ENCODE data around the gene ZBTB7C. TPM values are rescaled to one million over a fixed set of nuclear protein-coding genes. Genes with fewer than 3 reads are reported as not detected.

Gene ZBTB7C
- total RNA-seq, 1 experiment from 2014 or later, result 0.33 TPM

DNA sequence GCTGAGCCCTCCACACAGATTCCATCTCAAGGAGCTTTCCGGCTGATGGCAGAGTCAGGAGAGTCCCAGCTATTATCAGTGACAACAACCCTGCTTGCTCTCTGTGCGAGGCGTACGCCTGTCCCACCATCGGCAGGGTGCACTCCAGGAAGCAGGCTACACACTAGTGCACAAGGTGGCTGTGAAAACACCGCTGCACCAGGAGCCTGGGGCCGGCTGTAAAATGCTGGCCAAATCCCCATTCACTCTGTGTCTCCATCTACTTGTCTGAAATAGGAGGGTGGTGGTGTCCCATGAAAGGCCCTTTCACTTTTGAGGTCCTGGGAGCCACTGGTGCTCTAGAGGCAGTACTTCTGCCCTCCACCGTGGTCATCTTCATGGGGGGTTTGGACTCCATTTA is 295.5 kb downstream of the ZBTB7C start:
- WGBS (ENCODE audit: extremely low coverage, insufficient read length, low lambda C conversion rate), result no CpG with 5 or more reads among the region's 8 CpGs
- no peaks in the 10 kb centered on the region for H3K36me3 Mint-ChIP-seq (ENCODE audit: insufficient read depth in 1 of 3, low read depth in 3 of 3)

More for the DNA sequence above, 295.5 kb downstream of the ZBTB7C start:
- H2BK5ac ChIP-seq (ENCODE audit: insufficient read length, low read length), result no peak overlapping the region
- no peak overlapping the region for H4K91ac ChIP-seq (ENCODE audit: insufficient read length, low read depth, low read length)
- H3K4me1 Mint-ChIP-seq, result peaks cover 22 to 27% of the 10 kb centered on the region in 2 experiments
- H3K27me3 ChIP-seq (ENCODE audit: insufficient read depth, low read length), result no peaks in the 10 kb centered on the region; the same call in 1 of the 2 replicates
- no peak overlapping the region for H3K27ac Mint-ChIP-seq
- no peak overlapping the region for H3K18ac ChIP-seq (ENCODE audit: insufficient read length, low read depth, low read length)
- no peaks in the 10 kb centered on the region for H3K79me1 ChIP-seq (ENCODE audit: insufficient read depth, low read depth, low read length, poor library complexity, severe bottlenecking)
- no peak overlapping the region for H2BK20ac ChIP-seq (ENCODE audit: low read depth, low read length, poor library complexity, severe bottlenecking)
- DNase-seq, result no peak
- no peak overlapping the region for H2BK15ac ChIP-seq (ENCODE audit: low read depth, low read length)
- H3K4me1 ChIP-seq (ENCODE audit: insufficient read depth, low read length), result peaks cover 5% of the 10 kb centered on the region; the same call in 1 of the 2 replicates
- H3K4ac ChIP-seq (ENCODE audit: low read depth, low read length), result no peak overlapping the region
- H3K56ac ChIP-seq (ENCODE audit: insufficient read length, low read depth, low read length), result no peak overlapping the region
- TF ChIP-seq, protein P1, sequence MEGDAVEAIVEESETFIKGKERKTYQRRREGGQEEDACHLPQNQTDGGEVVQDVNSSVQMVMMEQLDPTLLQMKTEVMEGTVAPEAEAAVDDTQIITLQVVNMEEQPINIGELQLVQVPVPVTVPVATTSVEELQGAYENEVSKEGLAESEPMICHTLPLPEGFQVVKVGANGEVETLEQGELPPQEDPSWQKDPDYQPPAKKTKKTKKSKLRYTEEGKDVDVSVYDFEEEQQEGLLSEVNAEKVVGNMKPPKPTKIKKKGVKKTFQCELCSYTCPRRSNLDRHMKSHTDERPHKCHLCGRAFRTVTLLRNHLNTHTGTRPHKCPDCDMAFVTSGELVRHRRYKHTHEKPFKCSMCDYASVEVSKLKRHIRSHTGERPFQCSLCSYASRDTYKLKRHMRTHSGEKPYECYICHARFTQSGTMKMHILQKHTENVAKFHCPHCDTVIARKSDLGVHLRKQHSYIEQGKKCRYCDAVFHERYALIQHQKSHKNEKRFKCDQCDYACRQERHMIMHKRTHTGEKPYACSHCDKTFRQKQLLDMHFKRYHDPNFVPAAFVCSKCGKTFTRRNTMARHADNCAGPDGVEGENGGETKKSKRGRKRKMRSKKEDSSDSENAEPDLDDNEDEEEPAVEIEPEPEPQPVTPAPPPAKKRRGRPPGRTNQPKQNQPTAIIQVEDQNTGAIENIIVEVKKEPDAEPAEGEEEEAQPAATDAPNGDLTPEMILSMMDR (conservative IDR thresholded peaks at IDR 0.05), result no peak
- H2BK12ac ChIP-seq (ENCODE audit: insufficient read length, low read depth, low read length), result no peak overlapping the region
- H3T11ph ChIP-seq (ENCODE audit: low read length), result no peak overlapping the region
- H3K14ac ChIP-seq (ENCODE audit: insufficient read depth, low read length), result no peak overlapping the region; the same call in 1 of the 2 replicates
- H3K4me3 Mint-ChIP-seq, result no peak overlapping the region
- H3K9me3 ChIP-seq (ENCODE audit: control insufficient read depth, low read depth, low read length), result no peaks in the 10 kb centered on the region
- H3K9ac ChIP-seq (ENCODE audit: extremely low read depth, insufficient read length, low read length), result no peak overlapping the region
- no peak overlapping the region for H4K5ac ChIP-seq (ENCODE audit: insufficient read length, low read depth, low read length)
- no peak overlapping the region for H2AK5ac ChIP-seq (ENCODE audit: insufficient read length, low read length)
- H2AFZ ChIP-seq (ENCODE audit: low read length), result no peak overlapping the region
- no peak overlapping the region for H4K8ac ChIP-seq (replicated peaks; ENCODE audit: insufficient read length, low read depth, low read length)
- H3K27me3 Mint-ChIP-seq (ENCODE audit: low read depth), result peaks cover 8% of the 10 kb centered on the region
- no peak overlapping the region for H3K27ac ChIP-seq (ENCODE audit: insufficient read length, low read depth, low read length)
- H3K79me2 ChIP-seq (ENCODE audit: insufficient read depth, low read length), result no peaks in the 10 kb centered on the region
- H3K4me2 ChIP-seq (ENCODE audit: insufficient read depth, insufficient read length, low read length), result no peak overlapping the region
- no peaks in the 10 kb centered on the region for H3K23me2 ChIP-seq (ENCODE audit: insufficient read length, low read depth, low read length, poor library complexity, severe bottlenecking)
- no peaks in the 10 kb centered on the region for H3K9me3 Mint-ChIP-seq
- no peaks in the 10 kb centered on the region for H4K20me1 ChIP-seq (ENCODE audit: control insufficient read depth, insufficient read depth, insufficient read length)
- H2BK120ac ChIP-seq (ENCODE audit: low read depth, low read length, poor library complexity, severe bottlenecking), result no peak overlapping the region
- H3K23ac ChIP-seq (ENCODE audit: insufficient read length, low read depth, low read length), result no peak overlapping the region

All from H9 (cell line).